Esophagus muscularis mucosa (tissue), 4 donors: ENCODE data around the gene TTC12. TPM values are rescaled to one million over a fixed set of nuclear protein-coding genes. Genes with fewer than 3 reads are reported as not detected.

Experiments
- DNase-seq: peaks from one replicate; pipeline ENCODE4 v3.0.0-alpha.2; 2017; ENCODE audit errors: extremely low spot score
- H3K27ac ChIP-seq, 4 donors: fragments of 200-600 bp; sonication (generic); replicated peaks in 1 of 4; 1 replicate in 3 of 4; 2 replicates in 1 of 4; pipeline ENCODE4 v1.5.1; 2016 to 2019; ENCODE audit warnings: mild to moderate bottlenecking in 1 of 4
- H3K27me3 ChIP-seq, 4 donors: fragments of 200-600 bp; sonication (generic); one replicate each; pipeline versions ENCODE4 v1.5.1 to v1.6.0; 2016 to 2019
- H3K36me3 ChIP-seq, 4 donors: fragments of 200-600 bp; sonication (generic); one replicate each; pipeline ENCODE4 v1.5.1; 2016 to 2019
- H3K4me1 ChIP-seq, 4 donors: fragments of 200-600 bp; sonication (generic); one replicate each; pipeline ENCODE4 v1.5.1; 2016 to 2019
- H3K4me3 ChIP-seq, 4 donors: fragments of 200-600 bp; sonication (generic); 1 replicate in 2 of 4; 2 replicates in 2 of 4; pipeline ENCODE4 v1.5.1; 2016 to 2019; ENCODE audit warnings: mild to moderate bottlenecking in 4 of 4, moderate library complexity in 1 of 4
- H3K9me3 ChIP-seq, 4 donors: fragments of 200-600 bp; sonication (generic); 1 replicate in 3 of 4; 2 replicates in 1 of 4; pipeline ENCODE4 v1.5.1; 2016 to 2019
- CTCF ChIP-seq, 3 experiments: fragments of 200-600 bp in 2 of 3; fragments of 450-650 bp in 1 of 3; sonication (generic) in 2 of 3; IDR thresholded peaks; one replicate each; pipeline ENCODE4 v1.5.1; 2017 to 2019; ENCODE audit warnings: antibody characterized with exemption in 3 of 3, mild to moderate bottlenecking in 2 of 3, moderate library complexity in 1 of 3
- EP300 ChIP-seq: sonication (generic); formaldehyde crosslinking; IDR thresholded peaks from one replicate; pipeline ENCODE4 v1.6.1; 2017; ENCODE audit warnings: antibody characterized with exemption
- POLR2A ChIP-seq: fragments of 450-650 bp; IDR thresholded peaks from one replicate; pipeline ENCODE4 v1.6.1; 2017; ENCODE audit warnings: antibody characterized with exemption, moderate library complexity, mild to moderate bottlenecking, low read depth
- POLR2AphosphoS5 ChIP-seq, 2 donors: sonication (generic); formaldehyde crosslinking; IDR thresholded peaks; one replicate each; pipeline ENCODE4 v1.6.1; 2017; ENCODE audit warnings: antibody characterized with exemption in 2 of 2
- WGBS: methylation state at CpG from one replicate; pipeline ENCODE4 v1.1.5; 2018; 5-methylcytosine and 5-hydroxymethylcytosine counted together
- intact Hi-C: fragments of 100-400 bp; cut with DNase I; formaldehyde crosslinking; loops from one replicate; pipeline ENCODE4 v1.15.1; 2023
- total RNA-seq, 4 donors: library from RNA; depleted of rRNA; stranded (reverse); fragments of >200 nt; gene quantifications; one replicate each; pipeline versions ENCODE4 v1.1.0 to v1.2.1, GENCODE V29; 2016

TTC12 gene
- total RNA-seq, 4 donors from 2014 or later, result 10.4 to 16.2 (median 13.3) TPM

- TF ChIP-seq POLR2A (no peak), EP300 (no peak), CTCF (IDR thresholded peaks at IDR 0.05) (no peak), POLR2AphosphoS5 (IDR thresholded peaks at IDR 0.05) (no peak)
- Histone ChIP-seq H3K4me3 (no peak overlapping the region), H3K9me3 (peaks cover 0 to 2% (median 0%) of the 10 kb centered on the region in 4 donors), H3K27ac (no peak overlapping the region), H3K4me1 (no peaks in the 10 kb centered on the region), H3K27me3 (no peaks in the 10 kb centered on the region), H3K36me3 (peaks cover 32 to 85% (median 65%) of the 10 kb centered on the region in 4 donors)
- intact Hi-C loops, result no loop called here
- peak; percentile 45 for DNase-seq
- WGBS, result 85% methylated on average over 10 of the region's 10 CpGs
These were observed 27.2 kb downstream of the TTC12 start for GRCh38 chr11:113341388-113342165.

- no peak for TF ChIP-seq POLR2AphosphoS5 (IDR thresholded peaks at IDR 0.05)
- no peak for TF ChIP-seq POLR2A
- TF ChIP-seq EP300, result no peak
- no peak for TF ChIP-seq CTCF (IDR thresholded peaks at IDR 0.05)
- no peaks in the 10 kb centered on the region for H3K9me3 ChIP-seq
- intact Hi-C loops, result no loop called here
- H3K4me1 ChIP-seq, result no peaks in the 10 kb centered on the region
- no peaks in the 10 kb centered on the region for H3K27me3 ChIP-seq
- DNase-seq, result peak; percentile 47
- no peak overlapping the region for H3K27ac ChIP-seq
- no peak overlapping the region for H3K4me3 ChIP-seq
- peaks cover 25 to 73% (median 50%) of the 10 kb centered on the region in 4 donors for H3K36me3 ChIP-seq
- WGBS, result 57% methylated on average over 8 of the region's 8 CpGs
These were observed 31.6 kb downstream of the TTC12 start for GRCh38 chr11:113345978-113346377.

- WGBS, result 92% methylated on average over 3 of the region's 3 CpGs
- intact Hi-C loops, result no loop called here
- peak; percentile 85 for DNase-seq
- Histone ChIP-seq H3K4me1 (no peaks in the 10 kb centered on the region), H3K27ac (no peak overlapping the region), H3K9me3 (no peaks in the 10 kb centered on the region), H3K36me3 (peaks cover 19 to 73% (median 40%) of the 10 kb centered on the region in 4 donors), H3K27me3 (no peaks in the 10 kb centered on the region), H3K4me3 (no peak overlapping the region)
- TF ChIP-seq EP300, result no peak
- TF ChIP-seq POLR2A, result no peak
- no peak for TF ChIP-seq CTCF (IDR thresholded peaks at IDR 0.05)
- TF ChIP-seq POLR2AphosphoS5 (IDR thresholded peaks at IDR 0.05), result no peak
These were observed 35.1 kb downstream of the TTC12 start for GRCh38 chr11:113349528-113349927.

GRCh38 chr11:113350336-113351067, 36.1 kb downstream of the TTC12 start:
- peak; percentile 85 for DNase-seq
- H3K27ac ChIP-seq, result no peak overlapping the region
- H3K36me3 ChIP-seq, result peaks cover 18 to 76% (median 42%) of the 10 kb centered on the region in 4 donors
- intact Hi-C loops, result no loop called here
- peaks cover 0 to 3% (median under 1%) of the 10 kb centered on the region in 4 donors for H3K9me3 ChIP-seq
- no peaks in the 10 kb centered on the region for H3K4me1 ChIP-seq
- WGBS, result 88% methylated on average over 10 of the region's 11 CpGs
- no peak for TF ChIP-seq EP300
- TF ChIP-seq POLR2A, result no peak
- no peak for TF ChIP-seq POLR2AphosphoS5 (IDR thresholded peaks at IDR 0.05)
- TF ChIP-seq CTCF (IDR thresholded peaks at IDR 0.05), result no peak
- H3K4me3 ChIP-seq, result no peak overlapping the region
- no peaks in the 10 kb centered on the region for H3K27me3 ChIP-seq
